Endothelial cell of umbilical vein (primary cell): Measurements from ENCODE around the gene CRACR2A. TPM values are rescaled to one million over a fixed set of nuclear protein-coding genes. Genes with fewer than 3 reads are reported as not detected.

Experiments
- BruUV-seq: library from RNA; stranded (reverse); fragments of 400-500 nt; replicated peaks from 2 replicates; lab custom pipeline; 2021; lab: Mats Ljungman, UMichigan
- CTCF ChIA-PET: fragments of 300-600, 350-600 bp; sonication (Branson Sonifier 250); formaldehyde crosslinking; loops from one replicate; lab custom pipeline; 2021; ENCODE audit warnings: antibody characterized with exemption, inconsistent platforms; lab: Charles Lee
- POLR2A ChIA-PET: fragments of 300-600, 350-600 bp; sonication (Branson Sonifier 250); formaldehyde crosslinking; loops from one replicate; lab custom pipeline; 2021; ENCODE audit warnings: antibody characterized with exemption, inconsistent platforms; lab: Charles Lee
- DNase-seq: peaks from one replicate; pipeline ENCODE4 v3.0.0-alpha.2; 2011; ENCODE audit warnings: low read depth, low spot score
- FAIRE-seq: peaks from 2 replicates; lab custom pipeline; 2011; peaks lifted over from hg19 to GRCh38; lab: Jason Lieb, UNC
- H2AFZ ChIP-seq: 2 replicates; pipeline ENCODE4 v1.6.0; 2012; ENCODE audit warnings: low read depth, low read length, control low read depth, inconsistent platforms
- H3K27ac ChIP-seq: 2 replicates; pipeline ENCODE4 v1.5.1; 2011; ENCODE audit warnings: low read depth, mild to moderate bottlenecking, control low read depth, low read length, moderate library complexity; ENCODE audit not compliant: insufficient read depth
- H3K27me3 ChIP-seq, 2 experiments: 2 replicates each; pipeline versions ENCODE4 v1.6.0 to v1.6.1; 2011; ENCODE audit warnings: low read length in 2 of 2, mixed read lengths in 1 of 2; ENCODE audit not compliant: control insufficient read depth in 2 of 2, insufficient read depth in 2 of 2
- H3K36me3 ChIP-seq, 2 experiments: 2 replicates in 1 of 2; 3 replicates in 1 of 2; pipeline ENCODE4 v1.5.1; 2011; ENCODE audit warnings: low read length in 2 of 2, mild to moderate bottlenecking in 1 of 2, moderate library complexity in 1 of 2; ENCODE audit not compliant: control insufficient read depth in 2 of 2, insufficient read depth in 2 of 2; ENCODE audit errors: extremely low read depth in 1 of 2
- H3K4me1 ChIP-seq: 3 replicates; pipeline ENCODE4 v1.5.1; 2011; ENCODE audit warnings: mild to moderate bottlenecking, low read length; ENCODE audit not compliant: control insufficient read depth, insufficient read depth; ENCODE audit errors: extremely low read depth
- H3K4me2 ChIP-seq: 2 replicates; pipeline ENCODE4 v1.6.1; 2011; ENCODE audit warnings: low read length, control low read depth, mixed read lengths; ENCODE audit not compliant: insufficient read depth
- H3K4me3 ChIP-seq, 3 experiments: fragments of 200-600 bp in 1 of 3; sonication (generic), shearing (Covaris generic) in 1 of 3; replicated peaks in 1 of 3; 2 replicates each; pipeline ENCODE4 v1.5.1; 2011 to 2016; ENCODE audit warnings: control low read depth in 3 of 3, low read length in 3 of 3, mild to moderate bottlenecking in 2 of 3, inconsistent platforms in 1 of 3, low read depth in 1 of 3, moderate library complexity in 1 of 3; ENCODE audit not compliant: insufficient read depth in 1 of 3
- H3K79me2 ChIP-seq: 2 replicates; pipeline ENCODE4 v1.6.0; 2012; ENCODE audit warnings: low read length, inconsistent platforms; ENCODE audit not compliant: control insufficient read depth, insufficient read depth
- H3K9ac ChIP-seq: replicated peaks from 2 replicates; pipeline ENCODE3; 2011; ENCODE audit warnings: low read length, control low read depth; ENCODE audit not compliant: insufficient read depth; ENCODE audit errors: extremely low read depth
- H3K9me1 ChIP-seq: replicated peaks from 3 replicates; pipeline ENCODE4 v1.6.0; 2011; ENCODE audit warnings: mild to moderate bottlenecking, low read length; ENCODE audit not compliant: control insufficient read depth, insufficient read depth; ENCODE audit errors: extremely low read depth
- H3K9me3 ChIP-seq: replicated peaks from 2 replicates; pipeline ENCODE4 v1.5.1; 2012; ENCODE audit warnings: low read length, inconsistent platforms; ENCODE audit not compliant: control insufficient read depth, insufficient read depth
- H4K20me1 ChIP-seq: replicated peaks from 2 replicates; pipeline ENCODE3; 2011; ENCODE audit warnings: mild to moderate bottlenecking, low read length; ENCODE audit not compliant: control insufficient read depth, insufficient read depth; ENCODE audit errors: extremely low read depth
- CTCF ChIP-seq, 2 donors: IDR thresholded peaks; 1 replicate in 1 of 2; 2 replicates in 1 of 2; pipeline ENCODE4 v1.5.1; 2011; ENCODE audit warnings: low read length in 2 of 2, mild to moderate bottlenecking in 2 of 2, moderate library complexity in 2 of 2, control low read depth in 1 of 2, inconsistent platforms in 1 of 2, low read depth in 1 of 2; ENCODE audit not compliant: insufficient read depth in 1 of 2; ENCODE audit errors: extremely low read depth in 1 of 2
- EZH2 ChIP-seq: IDR thresholded peaks from 2 replicates; pipeline ENCODE4 v1.6.1; 2012; ENCODE audit warnings: borderline replicate concordance, low read depth, mild to moderate bottlenecking, moderate library complexity, low read length, inconsistent platforms; ENCODE audit not compliant: severe bottlenecking
- FOS ChIP-seq: IDR thresholded peaks from 2 replicates; pipeline ENCODE4 v1.6.1; 2011; ENCODE audit warnings: mild to moderate bottlenecking, low read length, moderate library complexity, borderline replicate concordance; ENCODE audit not compliant: insufficient read depth
- GATA2 ChIP-seq: IDR thresholded peaks from 2 replicates; pipeline ENCODE4 v1.7.0; 2011; ENCODE audit warnings: low read depth, mild to moderate bottlenecking, moderate library complexity, mixed read lengths, low read length; ENCODE audit not compliant: insufficient read length, insufficient read depth
- JUN ChIP-seq: IDR thresholded peaks from 2 replicates; pipeline ENCODE4 v1.6.1; 2011; ENCODE audit warnings: borderline replicate concordance, low read depth; ENCODE audit not compliant: insufficient read length, insufficient read depth
- MAX ChIP-seq: IDR thresholded peaks from 2 replicates; pipeline ENCODE4 v1.6.1; 2011; ENCODE audit not compliant: insufficient read depth, insufficient read length
- MYC ChIP-seq: IDR thresholded peaks from one replicate; pipeline ENCODE4 v1.6.1; 2011; ENCODE audit warnings: mild to moderate bottlenecking, low read depth, low read length
- POLR2A ChIP-seq: IDR thresholded peaks from 2 replicates; pipeline ENCODE4 v1.6.1; 2012; ENCODE audit warnings: low read depth, mild to moderate bottlenecking, control low read depth, low read length
- POLR2AphosphoS5 ChIP-seq: IDR thresholded peaks from 2 replicates; pipeline ENCODE4 v1.6.1; 2012; ENCODE audit warnings: low read depth, mild to moderate bottlenecking, control low read depth, low read length, moderate library complexity; ENCODE audit not compliant: insufficient read depth
- dilution Hi-C: fragments of 300-500 bp; cut with MboI; formaldehyde crosslinking; loops from one replicate; pipeline ENCODE4 v1.15.0; 2019; ENCODE audit warnings: low sequenced_read_pairs; ENCODE audit not compliant: extremely low pct_ligation_motif_present
- intact Hi-C: fragments of 100-400 bp; cut with micrococcal nuclease; formaldehyde crosslinking; loops from one replicate; pipeline ENCODE4 v1.10.0; 2022
- polyA plus RNA-seq, 4 experiments: library from polyadenylated mRNA; depleted of rRNA in 3 of 4; stranded (reverse) in 3 of 4; unstranded in 1 of 4; fragments of >200 nt; gene quantifications; 2 replicates each; pipeline versions ENCODE4 v1.2.1 to v1.2.3, GENCODE V29; 2011 to 2012; ENCODE audit warnings: missing spikeins in 1 of 4
- total RNA-seq: library from RNA; stranded (reverse); gene quantifications from 2 replicates; pipeline ENCODE4 v1.2.3, GENCODE V29; 2021

CRACR2A gene
- total and polyA plus RNA-seq, 2 donors (not counting 3 experiments of a cell fraction or from before 2014, with no cell fraction given), result 4.4 to 15.9 TPM

- H3K79me2 ChIP-seq, result no peaks in the 10 kb centered on the region
- BruUV-seq, result no TSS peak
- H2AFZ ChIP-seq, result no peak overlapping the region
- H3K9ac ChIP-seq, result no peak overlapping the region
- dilution Hi-C loops, result no loop called here
- H3K9me3 ChIP-seq, result no peaks in the 10 kb centered on the region
- no peaks in the 10 kb centered on the region for H3K9me1 ChIP-seq
- CTCF ChIA-PET, result interaction anchor here (1.2 to 1.9 kb wide), 4 partner anchors 8 to 15 kb away, joined by 3 to 7 read pairs (median 4); no protein-coding TSS in a partner anchor
- no peak overlapping the region for H3K27ac ChIP-seq
- H3K4me3 ChIP-seq, result no peak overlapping the region
- TF ChIP-seq MYC, result no peak
- TF ChIP-seq FOS, result no peak
- no peak for TF ChIP-seq POLR2A
- TF ChIP-seq GATA2, result no peak
- no peak for TF ChIP-seq POLR2AphosphoS5
- TF ChIP-seq CTCF (IDR thresholded peaks at IDR 0.05; ENCODE audit: extremely low read depth in 1 of 2, insufficient read depth in 1 of 2, low read depth in 1 of 2, low read length in 2 of 2), result no peak
- no peak for TF ChIP-seq MAX
- TF ChIP-seq JUN, result no peak
- no peak for TF ChIP-seq EZH2
- POLR2A ChIA-PET, result no interaction called here
- no peaks in the 10 kb centered on the region for H3K4me1 ChIP-seq
- no peak for FAIRE-seq
- no peaks in the 10 kb centered on the region for H3K36me3 ChIP-seq
- DNase-seq, result no peak
- intact Hi-C loops, result no loop called here
- H3K27me3 ChIP-seq, result no peaks in the 10 kb centered on the region
- no peak overlapping the region for H3K4me2 ChIP-seq
- no peaks in the 10 kb centered on the region for H4K20me1 ChIP-seq
Measured at GRCh38 chr12:3666441-3666840, 86.5 kb downstream of the CRACR2A start.
